GM23248 (cell line): ENCODE results near the gene SDE2. TPM values are rescaled to one million over a fixed set of nuclear protein-coding genes. Genes with fewer than 3 reads are reported as not detected.
"Not testable (repeated sequence)": the region's sequence is repeated elsewhere in the genome, so short reads cannot be mapped to it uniquely, and the experiment has no call there.

ENCODE experiments used
- DNase-seq: peaks from one replicate; pipeline ENCODE4 v3.0.0-alpha.2; 2015
- H2AFZ ChIP-seq: fragments of 200-600 bp; sonication (generic); 2 replicates; pipeline ENCODE4 v1.6.1; 2016; ENCODE audit warnings: antibody characterized with exemption
- H3F3A ChIP-seq: fragments of 200-600 bp; sonication (generic); 2 replicates; pipeline ENCODE4 v1.6.1; 2016; ENCODE audit warnings: mild to moderate bottlenecking, antibody characterized with exemption, mixed run types; ENCODE audit not compliant: insufficient read depth
- H3K27ac ChIP-seq: fragments of 200-600 bp; sonication (generic); 2 replicates; pipeline ENCODE4 v1.5.1; 2016; ENCODE audit warnings: mild to moderate bottlenecking
- H3K27me3 ChIP-seq: fragments of 200-600 bp; sonication (generic); replicated peaks from 2 replicates; pipeline ENCODE4 v1.6.1; 2016; ENCODE audit warnings: mild to moderate bottlenecking; ENCODE audit not compliant: insufficient read depth
- H3K36me3 ChIP-seq: fragments of 200-600 bp; sonication (generic); 2 replicates; pipeline ENCODE4 v1.6.1; 2016; ENCODE audit warnings: low read depth, mild to moderate bottlenecking
- H3K4me1 ChIP-seq: fragments of 200-600 bp; sonication (generic); 2 replicates; pipeline ENCODE4 v1.6.1; 2016; ENCODE audit warnings: mild to moderate bottlenecking; ENCODE audit not compliant: insufficient read depth
- H3K4me2 ChIP-seq: fragments of 200-600 bp; sonication (generic); one replicate; pipeline ENCODE4 v1.6.1; 2016; ENCODE audit warnings: mild to moderate bottlenecking; ENCODE audit not compliant: unreplicated experiment
- H3K4me3 ChIP-seq: fragments of 200-600 bp; sonication (generic); 2 replicates; pipeline ENCODE4 v1.5.1; 2016; ENCODE audit warnings: mild to moderate bottlenecking
- H3K79me2 ChIP-seq: fragments of 200-600 bp; sonication (generic); 2 replicates; pipeline ENCODE4 v1.6.1; 2016; ENCODE audit warnings: mild to moderate bottlenecking; ENCODE audit not compliant: insufficient read depth
- H3K9ac ChIP-seq: fragments of 200-600 bp; sonication (generic); 2 replicates; pipeline ENCODE4 v1.6.1; 2016; ENCODE audit warnings: mild to moderate bottlenecking
- H3K9me2 ChIP-seq: fragments of 200-600 bp; sonication (generic); 2 replicates; pipeline ENCODE4 v1.6.1; 2016; ENCODE audit warnings: mixed run types, mild to moderate bottlenecking, moderate library complexity; ENCODE audit not compliant: insufficient read depth
- H3K9me3 ChIP-seq: fragments of 200-600 bp; sonication (generic); one replicate; pipeline ENCODE4 v1.6.1; 2017; ENCODE audit warnings: low read depth
- H4K20me1 ChIP-seq: fragments of 200-600 bp; sonication (generic); 2 replicates; pipeline ENCODE4 v1.6.0; 2016; ENCODE audit not compliant: insufficient read depth
- EZH2 ChIP-seq: fragments of 200-600 bp; sonication (generic); IDR thresholded peaks from 2 replicates; pipeline ENCODE4 v1.6.1; 2018; ENCODE audit warnings: antibody characterized with exemption, mild to moderate bottlenecking; ENCODE audit not compliant: insufficient read depth, poor library complexity, severe bottlenecking
- EZH2phosphoT487 ChIP-seq: fragments of 200-600 bp; sonication (generic); IDR thresholded peaks from 2 replicates; pipeline ENCODE4 v1.6.1; 2018; ENCODE audit warnings: antibody characterized with exemption, moderate library complexity, mild to moderate bottlenecking, low read depth; ENCODE audit not compliant: insufficient read depth
- WGBS, 2 experiments: methylation state at CpG; one replicate each; pipeline ENCODE4 v1.1.6; 2015 to 2017; ENCODE audit warnings: low lambda C conversion rate in 2 of 2, low coverage in 1 of 2; ENCODE audit errors: missing lambda C conversion rate in 2 of 2; 5-methylcytosine and 5-hydroxymethylcytosine counted together
- in situ Hi-C: fragments of 300-500 bp; cut with MboI; formaldehyde crosslinking; loops from 2 replicates; pipeline ENCODE4 v1.15.0; 2020
- polyA plus RNA-seq: library from polyadenylated mRNA; unstranded; fragments of >200 nt; fragmentation: Nextera tagmentation; extraction: Ambion mirVana; gene quantifications from 2 replicates; pipeline ENCODE4 v1.2.1, GENCODE V29; 2016
- total RNA-seq: library from RNA; depleted of rRNA; stranded (reverse); fragments of >200 nt; shearing (Covaris generic); gene quantifications from 2 replicates; pipeline ENCODE4 v1.2.3, GENCODE V29; 2014

The SDE2 gene
- total and polyA plus RNA-seq, 2 experiments from 2014 or later = 18.0 to 21.6 TPM

GRCh38 chr1:226021401-226021800 lies 22.3 kb upstream of the SDE2 start:
- Histone ChIP-seq H3F3A (no peaks in the 10 kb centered on the region), H3K36me3 (no peaks in the 10 kb centered on the region), H3K27me3 (no peaks in the 10 kb centered on the region), H3K79me2 (no peaks in the 10 kb centered on the region), H4K20me1 (no peaks in the 10 kb centered on the region), H2AFZ (no peak overlapping the region), H3K9ac (no peak overlapping the region), H3K4me2 (no peak overlapping the region), H3K4me3 (no peak overlapping the region), H3K27ac (no peak overlapping the region), H3K9me3 (no peaks in the 10 kb centered on the region), H3K4me1 (no peaks in the 10 kb centered on the region), H3K9me2 (no peaks in the 10 kb centered on the region)
- no peak for TF ChIP-seq EZH2phosphoT487
- TF ChIP-seq EZH2 = no peak
- in situ Hi-C loops = no loop called here
- WGBS, 2 experiments = 48 to 50% methylated on average over 3 of the region's 3 CpGs
- DNase-seq = no peak

- H4K20me1 ChIP-seq = no peaks in the 10 kb centered on the region
- H3K9me3 ChIP-seq = no peaks in the 10 kb centered on the region
- in situ Hi-C loops = no loop called here
- H3K4me1 ChIP-seq = no peaks in the 10 kb centered on the region
- no peak overlapping the region for H3K4me3 ChIP-seq
- 89 to 92% methylated on average over 1 of the region's 1 CpG for WGBS, 2 experiments
- H3K27me3 ChIP-seq = no peaks in the 10 kb centered on the region; the same call in 1 of the 2 replicates
- no peaks in the 10 kb centered on the region for H3K9me2 ChIP-seq
- H2AFZ ChIP-seq = no peak overlapping the region
- no peak overlapping the region for H3K4me2 ChIP-seq
- no peak overlapping the region for H3K27ac ChIP-seq
- H3K9ac ChIP-seq = no peak overlapping the region
- no peaks in the 10 kb centered on the region for H3F3A ChIP-seq
- no peaks in the 10 kb centered on the region for H3K36me3 ChIP-seq
- no peak for TF ChIP-seq EZH2
- TF ChIP-seq EZH2phosphoT487 = no peak
- DNase-seq = no peak
- H3K79me2 ChIP-seq = no peaks in the 10 kb centered on the region
Observed at GRCh38 chr1:226019572-226019971, 20.4 kb upstream of the SDE2 start.

- Histone ChIP-seq H3K9me3 (no peaks in the 10 kb centered on the region), H3K9ac (no peak overlapping the region), H3K27ac (no peak overlapping the region), H3F3A (no peaks in the 10 kb centered on the region), H3K79me2 (no peaks in the 10 kb centered on the region), H3K9me2 (no peaks in the 10 kb centered on the region), H3K4me3 (no peak overlapping the region), H3K4me2 (no peak overlapping the region), H3K4me1 (no peaks in the 10 kb centered on the region), H2AFZ (no peak overlapping the region), H3K36me3 (no peaks in the 10 kb centered on the region), H4K20me1 (no peaks in the 10 kb centered on the region), H3K27me3 (peaks cover 4% of the 10 kb centered on the region)
- 52 to 54% methylated on average over 6 of the region's 6 CpGs for WGBS, 2 experiments
- in situ Hi-C loops = no loop called here
- no peak for DNase-seq
- TF ChIP-seq EZH2phosphoT487 (no peak), EZH2 (no peak)
Observed at GRCh38 chr1:226017070-226017469, 17.9 kb upstream of the SDE2 start.

- Histone ChIP-seq H3K9ac (no peak overlapping the region), H3K9me2 (no peaks in the 10 kb centered on the region), H3K4me1 (no peaks in the 10 kb centered on the region), H3K79me2 (no peaks in the 10 kb centered on the region), H3K9me3 (no peaks in the 10 kb centered on the region), H3K36me3 (no peaks in the 10 kb centered on the region), H3K4me3 (no peak overlapping the region), H4K20me1 (no peaks in the 10 kb centered on the region), H3K4me2 (no peak overlapping the region), H3K27ac (no peak overlapping the region), H2AFZ (no peak overlapping the region), H3K27me3 (peaks cover 4% of the 10 kb centered on the region), H3F3A (no peaks in the 10 kb centered on the region; the same call in 1 of the 2 replicates)
- DNase-seq = no peak
- WGBS, 2 experiments = 94 to 97% methylated on average over 5 of the region's 5 CpGs
- TF ChIP-seq EZH2phosphoT487 = no peak
- TF ChIP-seq EZH2 = no peak
- in situ Hi-C loops = no loop called here
Observed at GRCh38 chr1:226009650-226010044, 10.5 kb upstream of the SDE2 start.

- H3K36me3 ChIP-seq, H3K27me3 ChIP-seq, DNase-seq, H3K9ac ChIP-seq, H3K4me1 ChIP-seq, H4K20me1 ChIP-seq, H3K79me2 ChIP-seq, H3K9me3 ChIP-seq, H3K4me2 ChIP-seq, H3K9me2 ChIP-seq, H3K27ac ChIP-seq, in situ Hi-C loops, H3K4me3 ChIP-seq, H2AFZ ChIP-seq: not testable (repeated sequence)
- H3F3A ChIP-seq = peaks cover 12% of the 10 kb centered on the region; the same call in 1 of the 2 replicates
- WGBS, 2 experiments = 83 to 89% methylated on average over 12 of the region's 12 CpGs
Observed at GRCh38 chr1:226007126-226007892, 8.2 kb upstream of the SDE2 start.
